RWPE2 (cell line): ENCODE data around the gene GIGYF1.
A peak's percentile ranks its signal among the peaks of the same experiment; 100 is the strongest.

Source experiments
- ATAC-seq: fragments of 200-7000 bp; cut with Tn5 transposase; 3 replicates; pipeline ENCODE4 v1.9.1; 2021; ENCODE audit warnings: low read depth
- DNase-seq: peaks from one replicate; pipeline ENCODE4 v3.0.0-alpha.2; 2020; ENCODE audit warnings: low spot score
- H3K27ac ChIP-seq: fragments of 450-650 bp; 2 replicates; pipeline ENCODE4 v1.5.1; 2017; ENCODE audit warnings: mild to moderate bottlenecking; ENCODE audit not compliant: poor library complexity, severe bottlenecking
- H3K27me3 ChIP-seq: fragments of 250-450 bp; sonication (Bioruptor Pico); 2 replicates; pipeline ENCODE4 v1.5.1; 2021; ENCODE audit warnings: mild to moderate bottlenecking, moderate library complexity; ENCODE audit not compliant: insufficient read depth, poor library complexity, severe bottlenecking
- H3K36me3 ChIP-seq: fragments of 250-450 bp; sonication (Bioruptor Pico); 2 replicates; pipeline ENCODE4 v1.5.1; 2020; ENCODE audit warnings: low read depth, mild to moderate bottlenecking, moderate library complexity
- H3K4me1 ChIP-seq: fragments of 250-450 bp; sonication (Bioruptor Pico); 2 replicates; pipeline ENCODE4 v1.5.1; 2021; ENCODE audit warnings: mild to moderate bottlenecking, moderate library complexity; ENCODE audit not compliant: insufficient read depth, poor library complexity, severe bottlenecking
- H3K4me3 ChIP-seq: fragments of 250-450 bp; sonication (Bioruptor Pico); 2 replicates; pipeline ENCODE4 v1.5.1; 2021; ENCODE audit warnings: mild to moderate bottlenecking, moderate library complexity; ENCODE audit not compliant: severe bottlenecking
- H3K9me3 ChIP-seq: fragments of 250-450 bp; sonication (Bioruptor Pico); 2 replicates; pipeline ENCODE4 v1.5.1; 2021; ENCODE audit warnings: mild to moderate bottlenecking, moderate library complexity; ENCODE audit not compliant: severe bottlenecking
- CTCF ChIP-seq: fragments of 450-650 bp; IDR thresholded peaks from one replicate; pipeline ENCODE4 v1.5.1; 2017; ENCODE audit warnings: mild to moderate bottlenecking, moderate library complexity; ENCODE audit not compliant: poor library complexity, severe bottlenecking

The GIGYF1 gene, protein sequence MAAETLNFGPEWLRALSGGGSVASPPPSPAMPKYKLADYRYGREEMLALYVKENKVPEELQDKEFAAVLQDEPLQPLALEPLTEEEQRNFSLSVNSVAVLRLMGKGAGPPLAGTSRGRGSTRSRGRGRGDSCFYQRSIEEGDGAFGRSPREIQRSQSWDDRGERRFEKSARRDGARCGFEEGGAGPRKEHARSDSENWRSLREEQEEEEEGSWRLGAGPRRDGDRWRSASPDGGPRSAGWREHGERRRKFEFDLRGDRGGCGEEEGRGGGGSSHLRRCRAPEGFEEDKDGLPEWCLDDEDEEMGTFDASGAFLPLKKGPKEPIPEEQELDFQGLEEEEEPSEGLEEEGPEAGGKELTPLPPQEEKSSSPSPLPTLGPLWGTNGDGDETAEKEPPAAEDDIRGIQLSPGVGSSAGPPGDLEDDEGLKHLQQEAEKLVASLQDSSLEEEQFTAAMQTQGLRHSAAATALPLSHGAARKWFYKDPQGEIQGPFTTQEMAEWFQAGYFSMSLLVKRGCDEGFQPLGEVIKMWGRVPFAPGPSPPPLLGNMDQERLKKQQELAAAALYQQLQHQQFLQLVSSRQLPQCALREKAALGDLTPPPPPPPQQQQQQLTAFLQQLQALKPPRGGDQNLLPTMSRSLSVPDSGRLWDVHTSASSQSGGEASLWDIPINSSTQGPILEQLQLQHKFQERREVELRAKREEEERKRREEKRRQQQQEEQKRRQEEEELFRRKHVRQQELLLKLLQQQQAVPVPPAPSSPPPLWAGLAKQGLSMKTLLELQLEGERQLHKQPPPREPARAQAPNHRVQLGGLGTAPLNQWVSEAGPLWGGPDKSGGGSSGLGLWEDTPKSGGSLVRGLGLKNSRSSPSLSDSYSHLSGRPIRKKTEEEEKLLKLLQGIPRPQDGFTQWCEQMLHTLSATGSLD (N-terminal part only)

DNA sequence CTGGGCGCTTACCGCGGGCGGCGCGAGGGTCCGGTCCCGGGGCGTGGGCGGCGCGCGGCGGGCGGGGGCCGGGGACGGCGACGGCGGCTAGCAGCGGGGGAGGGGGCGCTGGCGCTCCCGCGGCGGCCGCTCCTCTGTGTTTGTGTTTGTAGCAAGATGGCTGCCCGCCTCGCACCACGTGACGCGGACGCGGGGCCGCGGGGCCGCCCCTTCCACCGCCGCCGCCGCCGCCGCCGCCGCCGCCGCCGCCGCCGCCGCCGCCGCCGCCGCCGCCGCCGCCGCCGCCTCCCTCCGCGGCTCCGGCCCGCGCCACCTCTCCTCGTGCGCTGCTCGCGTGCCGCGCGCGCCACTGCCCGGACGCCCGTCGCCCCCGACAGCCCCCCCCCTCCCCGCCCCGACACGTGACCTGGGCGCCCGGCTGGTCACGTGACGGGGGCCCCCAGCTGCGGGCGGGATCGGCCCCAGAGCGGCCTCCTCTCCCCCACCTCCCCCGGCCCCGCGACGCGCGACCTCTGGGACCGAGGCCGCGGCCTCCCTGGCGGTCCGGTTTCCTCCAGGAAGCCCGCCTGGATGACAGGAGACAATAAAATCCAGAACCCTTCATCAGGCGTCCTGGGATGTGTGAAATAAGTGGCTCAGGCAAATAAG lies at the start of gene GIGYF1:
GIGYF1 (minus strand) TSS at position 153 of the 648 bp plus-strand sequence. CDS start 6,012 bp downstream, outside the sequence.
- Histone ChIP-seq H3K9me3 (no peaks in the 10 kb centered on the region), H3K27me3 (no peaks in the 10 kb centered on the region), H3K4me1 (peaks cover 11% of the 10 kb centered on the region), H3K36me3 (peaks cover 21% of the 10 kb centered on the region), H3K4me3 (peak within 1 kb of the TSS; percentile 99), H3K27ac (peak within 1 kb of the TSS; percentile 63)
- ATAC-seq (peak; percentile 29; the same call in 1 of the 3 replicates), DNase-seq (no peak)
- no peak for TF ChIP-seq CTCF

DNA sequence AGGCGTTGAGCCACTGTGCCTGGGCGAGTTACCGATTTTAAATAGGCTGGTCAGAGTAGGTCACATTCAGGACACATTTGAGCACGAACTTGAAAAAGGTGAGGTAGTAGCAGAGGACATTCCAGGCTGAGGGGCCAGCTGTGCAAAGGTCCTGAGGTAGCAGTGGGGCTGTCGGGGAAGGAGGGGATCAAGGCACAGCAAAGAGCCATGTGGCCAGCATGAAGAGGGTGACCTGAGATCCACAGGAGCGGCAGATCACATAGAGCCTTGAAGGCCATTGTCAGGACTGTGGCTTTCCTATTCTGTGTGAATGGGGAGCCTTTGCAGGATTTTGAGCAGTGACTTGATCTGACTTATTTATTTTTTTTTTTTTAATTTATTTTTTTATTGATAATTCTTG lies 45.9 kb upstream of the GIGYF1 start:
- Histone ChIP-seq H3K4me1 (no peaks in the 10 kb centered on the region), H3K9me3 (no peaks in the 10 kb centered on the region), H3K4me3 (no peak overlapping the region), H3K27me3 (no peaks in the 10 kb centered on the region), H3K36me3 (no peaks in the 10 kb centered on the region), H3K27ac (no peak overlapping the region)
- ATAC-seq (no peak), DNase-seq (no peak)
- TF ChIP-seq CTCF, result no peak

DNA sequence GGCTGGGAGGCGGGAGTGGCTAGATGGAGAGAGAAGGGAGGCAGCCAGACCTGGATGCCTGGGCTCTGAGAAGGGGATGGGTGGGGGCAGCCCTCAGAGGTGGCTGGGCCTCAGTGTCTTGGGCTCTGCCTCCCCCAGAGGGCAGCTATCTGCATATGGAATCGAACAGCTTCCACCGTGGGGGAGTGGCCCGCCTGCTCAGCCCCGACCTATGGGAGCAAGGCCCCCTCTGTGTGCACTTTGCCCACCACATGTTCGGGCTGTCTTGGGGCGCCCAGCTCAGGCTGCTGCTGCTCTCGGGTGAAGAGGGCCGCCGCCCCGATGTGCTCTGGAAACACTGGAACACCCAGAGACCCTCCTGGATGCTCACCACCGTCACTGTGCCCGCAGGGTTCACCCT lies 42.6 kb upstream of the GIGYF1 start:
- no peak for ATAC-seq

DNA sequence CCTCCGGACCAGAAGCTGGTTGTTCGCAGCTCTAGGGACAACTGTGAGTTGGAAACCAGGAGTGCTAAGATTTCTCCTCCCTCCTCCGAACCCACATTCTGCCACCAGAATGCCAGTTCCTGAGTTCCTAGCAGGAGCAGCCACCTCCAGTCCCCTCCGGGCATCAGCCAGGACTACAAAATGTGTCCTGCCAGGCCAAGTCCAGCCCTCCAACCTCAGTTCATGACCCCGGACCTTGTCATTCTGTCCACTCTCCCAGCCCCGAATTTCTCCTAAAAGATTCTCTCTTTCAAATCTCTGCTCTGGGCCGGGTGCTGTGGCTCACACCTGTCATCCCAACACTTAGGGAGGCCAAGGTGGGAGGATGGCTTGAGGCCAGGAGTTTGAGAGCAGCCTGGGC lies 41.7 kb upstream of the GIGYF1 start:
- Histone ChIP-seq H3K27ac (no peak overlapping the region), H3K4me1 (no peaks in the 10 kb centered on the region), H3K9me3 (no peaks in the 10 kb centered on the region), H3K4me3 (no peak overlapping the region), H3K36me3 (no peaks in the 10 kb centered on the region), H3K27me3 (no peaks in the 10 kb centered on the region)
- no peak for ATAC-seq
- no peak for TF ChIP-seq CTCF
- no peak for DNase-seq

More for the DNA sequence above, 42.6 kb upstream of the GIGYF1 start:
- H3K4me3 ChIP-seq, result no peak overlapping the region
- H3K27me3 ChIP-seq, result no peaks in the 10 kb centered on the region
- H3K36me3 ChIP-seq, result no peaks in the 10 kb centered on the region
- H3K27ac ChIP-seq, result no peak overlapping the region
- no peak for TF ChIP-seq CTCF
- H3K9me3 ChIP-seq, result no peaks in the 10 kb centered on the region
- DNase-seq, result no peak
- no peaks in the 10 kb centered on the region for H3K4me1 ChIP-seq
